Lower lobe of right lung (tissue), 2 donors: ENCODE results near the gene C1QTNF1. TPM values are rescaled to one million over a fixed set of nuclear protein-coding genes. Genes with fewer than 3 reads are reported as not detected.

Source experiments
- ATAC-seq, 2 donors: fragments of 200-7000 bp; cut with Tn5 transposase; one replicate each; pipeline ENCODE4 v1.9.1; 2020 to 2022; ENCODE audit warnings: mild to moderate bottlenecking in 2 of 2, moderate library complexity in 2 of 2
- DNase-seq: peaks from one replicate; pipeline ENCODE4 v3.0.0-alpha.2; 2020
- H3K27ac ChIP-seq: fragments of 200-600 bp; one replicate; pipeline ENCODE4 v1.8.0; 2022
- H3K27me3 ChIP-seq: fragments of 200-600 bp; one replicate; pipeline ENCODE4 v1.8.0; 2022; ENCODE audit warnings: low read depth
- H3K36me3 ChIP-seq: fragments of 200-600 bp; one replicate; pipeline ENCODE4 v1.8.0; 2022; ENCODE audit warnings: mild to moderate bottlenecking
- H3K4me1 ChIP-seq: fragments of 200-600 bp; one replicate; pipeline ENCODE4 v1.8.0; 2022
- H3K4me3 ChIP-seq: fragments of 200-600 bp; one replicate; pipeline ENCODE4 v1.8.0; 2022; ENCODE audit warnings: mild to moderate bottlenecking
- H3K9me3 ChIP-seq: fragments of 200-600 bp; one replicate; pipeline ENCODE4 v1.8.0; 2022
- CTCF ChIP-seq: fragments of 200-600 bp; IDR thresholded peaks from one replicate; pipeline ENCODE4 v1.8.0; 2022; ENCODE audit warnings: antibody characterized with exemption, mild to moderate bottlenecking
- intact Hi-C: fragments of 100-400 bp; cut with DNase I; formaldehyde crosslinking; loops from one replicate; pipeline ENCODE4 v1.11.0; 2022
- total RNA-seq: library from RNA; stranded (reverse); fragmentation: NEBNext Ultra II Directional; extraction: Animal tissue kit (Norgen Biotek cat#: 25700); gene quantifications from one replicate; pipeline ENCODE4 v1.2.1, GENCODE V29; 2021
- donor health status: DM: no; HTN: yes; CAD: no; lungs with severe emphysema.

C1QTNF1 gene
- total RNA-seq, 1 donor from 2014 or later, result 24.9 TPM

- peaks cover 28% of the 10 kb centered on the region for H3K4me1 ChIP-seq
- DNase-seq (no peak), ATAC-seq (no peak)
- H3K9me3 ChIP-seq, result no peaks in the 10 kb centered on the region
- H3K36me3 ChIP-seq, result peaks cover 70% of the 10 kb centered on the region
- no peak for TF ChIP-seq CTCF
- no peak overlapping the region for H3K4me3 ChIP-seq
- H3K27ac ChIP-seq, result no peak overlapping the region
- intact Hi-C loops, result no loop called here
- H3K27me3 ChIP-seq, result no peaks in the 10 kb centered on the region
Observed at GRCh38 chr17:78991906-78992532, 31.9 kb upstream of the C1QTNF1 start.

DNA sequence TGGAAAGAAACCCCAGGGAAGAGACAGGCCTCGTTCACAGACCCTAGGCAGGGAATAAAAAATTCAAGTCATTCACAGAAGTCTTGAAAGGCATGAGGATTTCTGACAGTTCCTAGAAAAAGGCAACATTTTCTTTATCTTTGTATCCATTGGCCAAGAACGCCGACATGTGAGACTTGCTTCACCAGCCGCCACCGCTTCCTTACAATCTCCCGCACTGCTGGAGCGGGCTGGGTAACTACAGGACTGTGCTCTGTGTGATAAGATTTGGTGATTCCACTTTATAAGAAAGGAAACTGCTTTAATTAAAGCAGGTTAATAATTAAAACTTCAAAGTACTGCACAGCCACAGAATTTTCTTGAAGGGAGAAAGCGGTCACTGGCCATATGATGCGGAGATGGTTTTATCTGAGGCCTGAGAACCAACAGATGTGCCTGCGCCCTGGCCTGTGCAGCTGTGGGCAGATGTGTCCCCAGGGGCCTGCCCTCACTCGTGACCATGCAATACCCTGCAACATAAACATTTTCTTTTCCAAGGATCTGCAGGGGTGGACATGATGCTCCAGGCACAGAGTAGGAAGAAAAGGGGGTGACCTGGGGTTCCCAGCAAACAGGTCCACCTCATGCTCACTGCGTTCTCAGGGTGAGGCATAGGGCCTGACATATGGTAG lies 31.3 kb upstream of the C1QTNF1 start:
- TF ChIP-seq CTCF, result no peak
- no peaks in the 10 kb centered on the region for H3K27me3 ChIP-seq
- DNase-seq (no peak), ATAC-seq (no peak)
- no peak overlapping the region for H3K4me3 ChIP-seq
- peaks cover 21% of the 10 kb centered on the region for H3K4me1 ChIP-seq
- H3K9me3 ChIP-seq, result no peaks in the 10 kb centered on the region
- H3K36me3 ChIP-seq, result peaks cover 76% of the 10 kb centered on the region
- intact Hi-C loops, result no loop called here
- no peak overlapping the region for H3K27ac ChIP-seq

DNA sequence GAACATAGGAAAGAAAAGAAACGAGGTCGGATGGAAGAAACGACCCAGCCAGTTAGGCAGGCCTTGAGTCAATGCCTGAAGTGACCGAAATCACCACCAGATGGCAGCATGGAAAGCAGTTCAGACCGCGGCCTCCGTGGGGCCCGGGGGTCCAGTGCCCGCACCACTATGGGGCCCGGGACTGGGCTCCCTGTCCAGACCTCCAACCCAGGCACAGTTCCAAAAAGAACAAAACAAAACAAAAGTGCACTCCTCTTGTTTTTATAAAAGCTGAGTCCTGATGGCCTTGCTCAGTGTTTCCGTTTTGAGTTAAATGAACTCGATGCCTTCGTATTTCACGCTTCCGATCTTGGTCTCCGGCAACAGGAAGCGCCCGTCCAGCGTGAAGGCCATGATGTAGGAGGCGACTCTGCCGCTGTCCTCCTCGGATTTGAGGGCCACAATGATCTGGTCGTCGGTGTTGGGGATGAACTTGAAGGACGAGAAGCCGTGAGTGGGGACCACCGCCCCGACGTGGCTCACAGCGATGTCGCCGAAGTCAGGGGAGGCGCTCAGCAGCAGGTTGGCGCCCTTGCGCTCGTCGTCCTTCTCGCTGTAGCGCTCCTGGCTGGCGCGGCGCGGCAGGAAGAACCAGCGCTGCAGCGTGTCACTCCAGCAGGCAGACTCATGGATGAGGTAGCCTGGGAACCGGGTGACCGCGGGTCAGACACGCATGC lies 30.6 kb upstream of the C1QTNF1 start:
- H3K36me3 ChIP-seq, result peaks cover 84% of the 10 kb centered on the region

GRCh38 chr17:78993981-78994671 lies 29.8 kb upstream of the C1QTNF1 start:
- no peak for ATAC-seq
- Histone ChIP-seq H3K4me3 (no peak overlapping the region), H3K36me3 (peaks cover 91% of the 10 kb centered on the region), H3K9me3 (no peaks in the 10 kb centered on the region), H3K27ac (no peak overlapping the region), H3K4me1 (peaks cover 13% of the 10 kb centered on the region), H3K27me3 (no peaks in the 10 kb centered on the region)
- DNase-seq, result no peak
- intact Hi-C loops, result no loop called here
- TF ChIP-seq CTCF, result no peak

More for the DNA sequence above, 30.6 kb upstream of the C1QTNF1 start:
- intact Hi-C loops, result no loop called here
- peak; percentile 33 to 46 for ATAC-seq
- DNase-seq, result no peak
- H3K27ac ChIP-seq, result no peak overlapping the region
- TF ChIP-seq CTCF, result peak; percentile 73
- H3K4me3 ChIP-seq, result no peak overlapping the region
- peaks cover 14% of the 10 kb centered on the region for H3K4me1 ChIP-seq
- H3K9me3 ChIP-seq, result no peaks in the 10 kb centered on the region
- H3K27me3 ChIP-seq, result no peaks in the 10 kb centered on the region

GRCh38 chr17:78995022-78995760 lies 28.8 kb upstream of the C1QTNF1 start:
- intact Hi-C loops, result no loop called here

More at GRCh38 chr17:78995022-78995760, 28.8 kb upstream of the C1QTNF1 start:
- H3K27me3 ChIP-seq, result no peaks in the 10 kb centered on the region
- H3K9me3 ChIP-seq, result no peaks in the 10 kb centered on the region
- H3K36me3 ChIP-seq, result peaks cover 95% of the 10 kb centered on the region
- ATAC-seq (no peak), DNase-seq (no peak)
- H3K4me1 ChIP-seq, result peaks cover 13% of the 10 kb centered on the region
- H3K27ac ChIP-seq, result peak overlapping the region; percentile 60
- TF ChIP-seq CTCF, result no peak
- H3K4me3 ChIP-seq, result no peak overlapping the region
